ENCODE measurements around the gene SEPSECS. TPM values are rescaled to one million over a fixed set of nuclear protein-coding genes. Genes with fewer than 3 reads are reported as not detected.

The SEPSECS gene
- total and polyA plus RNA-seq, 4 donors: 2.8 to 23.2 (median 7.3) TPM

DNA sequence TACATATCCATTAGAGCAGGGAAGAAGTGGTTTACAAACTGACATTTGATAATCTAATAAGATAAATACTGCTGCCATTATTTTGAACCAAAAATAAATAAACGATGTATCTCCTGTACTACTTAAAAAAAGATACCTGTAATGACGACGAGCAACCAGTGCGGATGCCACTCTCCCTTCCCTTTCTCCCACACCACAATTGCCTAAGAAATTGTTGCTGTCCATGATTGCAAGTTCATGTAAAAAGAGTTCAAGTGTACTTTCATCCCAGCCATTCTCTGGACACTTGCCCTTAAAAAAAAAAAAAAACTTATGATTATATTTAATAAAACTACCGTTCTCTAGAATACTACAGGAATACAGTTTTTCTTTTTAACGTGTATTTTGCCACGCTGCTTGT is 1.4 kb downstream of the SEPSECS start:
- H3K4me1 ChIP-seq (ENCODE audit: control insufficient read depth in 5 of 5, insufficient read depth in 5 of 5, low read length in 5 of 5): peaks cover 1 to 21% (median 4%) of the 10 kb centered on the region in 5 donors
- H3K27me3 ChIP-seq (ENCODE audit: control insufficient read depth in 3 of 3, insufficient read depth in 3 of 3, low read length in 2 of 3): no peaks in the 10 kb centered on the region
- H3K9ac ChIP-seq (ENCODE audit: insufficient read depth in 1 of 2, low read length in 2 of 2): no peak overlapping the region
- DNase-seq (no peak), ATAC-seq (ENCODE audit: insufficient read depth, low FRiP score) (no peak)
- H3K27ac ChIP-seq (ENCODE audit: low read depth in 1 of 2, low read length in 1 of 2): no peak overlapping the region
- no peak overlapping the region for H3K4me3 ChIP-seq
- 84 to 87% methylated on average over 7 of the region's 7 CpGs for WGBS, 2 donors
- H3K36me3 ChIP-seq (ENCODE audit: control insufficient read depth in 4 of 4, insufficient read depth in 4 of 4, low read length in 4 of 4): peaks cover 0 to 9% (median 4%) of the 10 kb centered on the region in 4 donors
- no peaks in the 10 kb centered on the region for H3K9me3 ChIP-seq (ENCODE audit: control insufficient read depth in 4 of 4, insufficient read depth in 3 of 4, low read length in 3 of 4)
- TF ChIP-seq, protein P1, sequence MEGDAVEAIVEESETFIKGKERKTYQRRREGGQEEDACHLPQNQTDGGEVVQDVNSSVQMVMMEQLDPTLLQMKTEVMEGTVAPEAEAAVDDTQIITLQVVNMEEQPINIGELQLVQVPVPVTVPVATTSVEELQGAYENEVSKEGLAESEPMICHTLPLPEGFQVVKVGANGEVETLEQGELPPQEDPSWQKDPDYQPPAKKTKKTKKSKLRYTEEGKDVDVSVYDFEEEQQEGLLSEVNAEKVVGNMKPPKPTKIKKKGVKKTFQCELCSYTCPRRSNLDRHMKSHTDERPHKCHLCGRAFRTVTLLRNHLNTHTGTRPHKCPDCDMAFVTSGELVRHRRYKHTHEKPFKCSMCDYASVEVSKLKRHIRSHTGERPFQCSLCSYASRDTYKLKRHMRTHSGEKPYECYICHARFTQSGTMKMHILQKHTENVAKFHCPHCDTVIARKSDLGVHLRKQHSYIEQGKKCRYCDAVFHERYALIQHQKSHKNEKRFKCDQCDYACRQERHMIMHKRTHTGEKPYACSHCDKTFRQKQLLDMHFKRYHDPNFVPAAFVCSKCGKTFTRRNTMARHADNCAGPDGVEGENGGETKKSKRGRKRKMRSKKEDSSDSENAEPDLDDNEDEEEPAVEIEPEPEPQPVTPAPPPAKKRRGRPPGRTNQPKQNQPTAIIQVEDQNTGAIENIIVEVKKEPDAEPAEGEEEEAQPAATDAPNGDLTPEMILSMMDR (IDR thresholded peaks at IDR 0.05; ENCODE audit: control extremely low read depth, extremely low read depth): no peak

DNA sequence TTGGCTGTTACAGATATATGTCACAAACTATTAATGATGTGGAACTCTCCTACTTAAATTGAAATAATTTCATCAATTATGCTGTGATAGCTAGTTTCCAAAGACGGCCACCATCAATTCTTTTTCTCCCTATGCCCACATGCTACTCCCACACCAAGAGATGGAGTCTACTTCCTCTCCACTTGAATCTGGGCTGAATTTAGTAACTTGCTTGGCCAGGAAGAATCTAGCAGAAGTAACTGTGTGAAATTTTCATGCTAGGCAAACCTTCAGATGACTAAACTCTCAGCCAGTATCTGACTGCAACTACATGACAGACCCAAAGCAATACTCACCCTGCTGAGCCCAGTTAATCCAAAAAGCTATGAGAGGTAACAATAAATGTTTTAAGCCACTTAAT is 3.2 kb downstream of the SEPSECS start:
- Histone ChIP-seq H3K36me3 (ENCODE audit: control insufficient read depth in 4 of 4, insufficient read depth in 4 of 4, low read length in 4 of 4) (peaks cover 0 to 9% (median 4%) of the 10 kb centered on the region in 4 donors), H3K27ac (ENCODE audit: low read depth in 1 of 2, low read length in 1 of 2) (no peak overlapping the region), H3K9ac (ENCODE audit: insufficient read depth in 1 of 2, low read length in 2 of 2) (no peak overlapping the region), H3K4me1 (ENCODE audit: control insufficient read depth in 5 of 5, insufficient read depth in 5 of 5, low read length in 5 of 5) (peaks cover 1 to 16% (median 4%) of the 10 kb centered on the region in 5 donors), H3K4me3 (no peak overlapping the region), H3K9me3 (ENCODE audit: control insufficient read depth in 4 of 4, insufficient read depth in 3 of 4, low read length in 3 of 4) (no peaks in the 10 kb centered on the region), H3K27me3 (ENCODE audit: control insufficient read depth in 3 of 3, insufficient read depth in 3 of 3, low read length in 2 of 3) (no peaks in the 10 kb centered on the region)
- TF ChIP-seq, protein P1 (IDR thresholded peaks at IDR 0.05; ENCODE audit: control extremely low read depth, extremely low read depth): no peak
- 85 to 91% methylated on average over 1 of the region's 1 CpG for WGBS, 2 donors
- ATAC-seq (ENCODE audit: insufficient read depth, low FRiP score) (no peak), DNase-seq (no peak)

DNA sequence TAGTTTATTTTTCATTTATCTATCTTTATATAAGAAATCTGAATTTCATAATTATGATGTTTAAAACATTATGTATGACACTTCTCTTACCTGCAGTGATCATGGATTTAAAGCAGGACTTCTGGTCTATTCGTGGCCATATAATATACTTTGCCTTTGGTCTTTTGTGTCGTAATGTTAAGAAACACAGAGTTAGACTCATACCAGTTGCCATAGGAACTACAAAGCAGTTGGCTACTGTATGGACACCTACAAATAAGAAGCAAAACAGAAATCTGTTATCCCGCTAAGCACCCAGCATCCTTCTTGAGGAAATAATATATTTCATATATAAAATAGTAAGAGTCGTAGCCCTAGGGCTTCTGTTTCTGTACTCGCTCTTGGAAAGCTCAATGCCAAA is 4.3 kb downstream of the SEPSECS start:
- TF ChIP-seq, protein P1 (IDR thresholded peaks at IDR 0.05; ENCODE audit: control extremely low read depth, extremely low read depth): no peak
- ATAC-seq (ENCODE audit: insufficient read depth, low FRiP score): no peak
- Histone ChIP-seq H3K9ac (ENCODE audit: insufficient read depth in 1 of 2, low read length in 2 of 2) (no peak overlapping the region), H3K27ac (ENCODE audit: low read depth in 1 of 2, low read length in 1 of 2) (no peak overlapping the region), H3K36me3 (ENCODE audit: control insufficient read depth in 4 of 4, insufficient read depth in 4 of 4, low read length in 4 of 4) (peaks cover 2 to 9% (median 6%) of the 10 kb centered on the region in 4 donors), H3K27me3 (ENCODE audit: control insufficient read depth in 3 of 3, insufficient read depth in 3 of 3, low read length in 2 of 3) (no peaks in the 10 kb centered on the region), H3K4me1 (ENCODE audit: control insufficient read depth in 5 of 5, insufficient read depth in 5 of 5, low read length in 5 of 5) (peaks cover 0 to 6% (median 0%) of the 10 kb centered on the region in 5 donors), H3K9me3 (ENCODE audit: control insufficient read depth in 4 of 4, insufficient read depth in 3 of 4, low read length in 3 of 4) (no peaks in the 10 kb centered on the region), H3K4me3 (no peak overlapping the region)
- no peak for DNase-seq
- 92 to 97% methylated on average over 5 of the region's 5 CpGs for WGBS, 2 donors

Measured in lung (tissue), 12 donors.